ENCODE data around the gene TRIM17. TPM values are rescaled to one million over a fixed set of nuclear protein-coding genes. Genes with fewer than 3 reads are reported as not detected.

TRIM17 gene
- total RNA-seq, 1 donor from 2014 or later: 1.2 TPM

GRCh38 chr1:228463559-228464455 lies 47.1 kb upstream of the TRIM17 start:
- no peaks in the 10 kb centered on the region for H3K27me3 ChIP-seq
- H3K27ac ChIP-seq: no peak overlapping the region
- peak in 1 of 2 donors; percentile 16 for TF ChIP-seq POLR2AphosphoS5 (IDR thresholded peaks at IDR 0.05; ENCODE audit: insufficient read depth in 1 of 2, low read depth in 1 of 2)
- TF ChIP-seq, protein P1, sequence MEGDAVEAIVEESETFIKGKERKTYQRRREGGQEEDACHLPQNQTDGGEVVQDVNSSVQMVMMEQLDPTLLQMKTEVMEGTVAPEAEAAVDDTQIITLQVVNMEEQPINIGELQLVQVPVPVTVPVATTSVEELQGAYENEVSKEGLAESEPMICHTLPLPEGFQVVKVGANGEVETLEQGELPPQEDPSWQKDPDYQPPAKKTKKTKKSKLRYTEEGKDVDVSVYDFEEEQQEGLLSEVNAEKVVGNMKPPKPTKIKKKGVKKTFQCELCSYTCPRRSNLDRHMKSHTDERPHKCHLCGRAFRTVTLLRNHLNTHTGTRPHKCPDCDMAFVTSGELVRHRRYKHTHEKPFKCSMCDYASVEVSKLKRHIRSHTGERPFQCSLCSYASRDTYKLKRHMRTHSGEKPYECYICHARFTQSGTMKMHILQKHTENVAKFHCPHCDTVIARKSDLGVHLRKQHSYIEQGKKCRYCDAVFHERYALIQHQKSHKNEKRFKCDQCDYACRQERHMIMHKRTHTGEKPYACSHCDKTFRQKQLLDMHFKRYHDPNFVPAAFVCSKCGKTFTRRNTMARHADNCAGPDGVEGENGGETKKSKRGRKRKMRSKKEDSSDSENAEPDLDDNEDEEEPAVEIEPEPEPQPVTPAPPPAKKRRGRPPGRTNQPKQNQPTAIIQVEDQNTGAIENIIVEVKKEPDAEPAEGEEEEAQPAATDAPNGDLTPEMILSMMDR (IDR thresholded peaks at IDR 0.05): no peak
- intact Hi-C loops (cut with DNase I): no loop called here
- H3K9me3 ChIP-seq: no peaks in the 10 kb centered on the region
- peaks cover 28% of the 10 kb centered on the region for H3K4me1 ChIP-seq
- DNase-seq (ENCODE audit: extremely low spot score in 2 of 2): no peak
- no peaks in the 10 kb centered on the region for H3K36me3 ChIP-seq
- H3K4me3 ChIP-seq: peak overlapping the region in 1 of 2 donors; percentile 26

DNA sequence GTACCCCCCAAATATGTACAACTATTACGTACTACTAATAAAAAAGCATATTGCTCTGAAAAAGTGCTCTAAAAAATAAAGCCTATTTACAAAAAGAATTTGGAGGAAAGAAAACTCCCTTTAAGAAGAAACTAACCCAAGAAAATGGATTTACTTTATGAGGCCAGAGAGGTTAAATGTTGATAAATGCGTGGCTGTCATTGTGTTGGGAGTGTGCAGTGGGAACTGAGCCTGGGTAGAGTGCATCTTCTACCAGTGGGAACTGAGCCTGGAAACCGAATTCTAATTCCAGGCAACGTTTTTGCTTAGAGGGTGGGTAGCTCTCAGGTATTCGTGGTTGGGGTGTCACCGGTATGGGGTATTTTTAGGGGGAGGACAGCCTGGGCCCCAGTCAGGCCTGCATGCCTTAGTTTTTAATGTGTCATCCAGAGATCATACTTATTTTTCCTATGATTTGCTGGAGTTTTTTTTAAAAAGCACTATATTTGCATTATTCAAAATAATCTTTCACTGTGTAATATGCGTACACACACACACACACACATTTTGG lies 46.4 kb upstream of the TRIM17 start:
- intact Hi-C loops (cut with DNase I): no loop called here
- H3K27ac ChIP-seq: no peak overlapping the region
- no peaks in the 10 kb centered on the region for H3K36me3 ChIP-seq
- no peaks in the 10 kb centered on the region for H3K9me3 ChIP-seq
- H3K4me1 ChIP-seq: peaks cover 29% of the 10 kb centered on the region
- H3K27me3 ChIP-seq: no peaks in the 10 kb centered on the region
- no peak for DNase-seq (ENCODE audit: extremely low spot score in 2 of 2)
- TF ChIP-seq, protein P1 (IDR thresholded peaks at IDR 0.05): no peak
- TF ChIP-seq POLR2AphosphoS5 (IDR thresholded peaks at IDR 0.05; ENCODE audit: insufficient read depth in 1 of 2, low read depth in 1 of 2): no peak
- H3K4me3 ChIP-seq: no peak overlapping the region

DNA sequence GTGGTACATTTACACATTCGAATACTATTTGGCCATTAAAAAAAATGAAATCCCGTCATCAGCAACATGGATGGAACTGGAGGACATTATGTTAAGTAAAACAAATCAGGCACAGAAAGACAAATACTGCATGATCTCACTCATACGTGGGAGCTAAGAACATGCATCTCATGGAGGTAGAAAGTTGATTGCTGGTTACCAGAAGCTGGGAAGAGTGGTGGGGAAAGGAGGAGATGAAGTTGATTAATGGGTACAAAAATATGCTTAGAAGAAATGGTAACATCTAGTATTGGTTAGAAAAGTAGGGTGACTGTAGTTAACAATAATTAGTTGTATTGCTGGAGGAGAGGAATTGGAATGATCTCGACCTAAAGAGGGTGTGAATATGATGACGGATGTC lies 45.9 kb upstream of the TRIM17 start:
- Histone ChIP-seq H3K9me3 (no peaks in the 10 kb centered on the region), H3K27me3 (no peaks in the 10 kb centered on the region), H3K36me3 (no peaks in the 10 kb centered on the region), H3K27ac (no peak overlapping the region), H3K4me1 (peaks cover 29% of the 10 kb centered on the region), H3K4me3 (no peak overlapping the region)
- TF ChIP-seq POLR2AphosphoS5 (IDR thresholded peaks at IDR 0.05; ENCODE audit: insufficient read depth in 1 of 2, low read depth in 1 of 2) (no peak), POLR2A (IDR thresholded peaks at IDR 0.05) (no peak)
- TF ChIP-seq, protein P1 (IDR thresholded peaks at IDR 0.05): no peak
- intact Hi-C loops (cut with DNase I): no loop called here
- DNase-seq (ENCODE audit: extremely low spot score in 2 of 2): no peak

DNA sequence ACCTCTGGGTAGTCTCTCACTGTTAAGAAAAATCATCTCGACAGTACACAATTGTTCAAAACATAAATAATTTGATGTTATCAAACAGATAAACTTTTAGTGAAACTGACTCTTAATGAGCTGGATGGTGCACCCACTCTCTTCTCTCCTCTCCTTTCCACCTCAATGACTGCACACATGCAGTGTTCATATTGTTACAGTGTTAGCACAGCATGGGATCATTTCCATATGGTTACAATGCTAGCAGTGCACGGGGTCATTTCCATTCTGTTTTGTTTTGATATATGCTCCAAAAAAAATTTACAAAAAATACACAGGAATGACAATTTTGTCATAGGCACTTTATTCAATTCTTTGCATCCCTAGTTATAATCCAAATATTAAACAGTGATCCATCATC lies 44.2 kb upstream of the TRIM17 start:
- H3K4me1 ChIP-seq: peaks cover 43% of the 10 kb centered on the region
- no peaks in the 10 kb centered on the region for H3K27me3 ChIP-seq
- TF ChIP-seq, protein P1 (IDR thresholded peaks at IDR 0.05): no peak
- TF ChIP-seq POLR2AphosphoS5 (IDR thresholded peaks at IDR 0.05; ENCODE audit: insufficient read depth in 1 of 2, low read depth in 1 of 2): no peak
- TF ChIP-seq POLR2A (IDR thresholded peaks at IDR 0.05): no peak
- intact Hi-C loops (cut with DNase I): no loop called here
- H3K9me3 ChIP-seq: no peaks in the 10 kb centered on the region
- no peak overlapping the region for H3K27ac ChIP-seq
- no peaks in the 10 kb centered on the region for H3K36me3 ChIP-seq
- no peak for DNase-seq (ENCODE audit: extremely low spot score in 2 of 2)
- no peak overlapping the region for H3K4me3 ChIP-seq

All from vagina (tissue), 2 donors.